Body of pancreas (tissue), 4 donors: ENCODE data around the gene NISCH. TPM values are rescaled to one million over a fixed set of nuclear protein-coding genes. Genes with fewer than 3 reads are reported as not detected.

Source experiments
- ATAC-seq: fragments of 150-250 bp; one replicate; pipeline ENCODE4 v1.9.1; 2016
- DNase-seq, 4 donors: peaks; one replicate each; pipeline ENCODE4 v3.0.0-alpha.2; 2019
- H3K27ac ChIP-seq, 4 donors: fragments of 200-600 bp; sonication (generic); 1 replicate in 3 of 4; 2 replicates in 1 of 4; pipeline versions ENCODE4 v1.5.1 to v1.6.1; 2016 to 2019; ENCODE audit warnings: mild to moderate bottlenecking in 1 of 4, mixed read lengths in 1 of 4, moderate library complexity in 1 of 4
- H3K27me3 ChIP-seq, 2 donors: fragments of 200-600 bp; sonication (generic); one replicate each; pipeline ENCODE4 v1.6.0; 2016; ENCODE audit warnings: mild to moderate bottlenecking in 1 of 2
- H3K36me3 ChIP-seq, 2 donors: fragments of 200-600 bp; sonication (generic); replicated peaks in 1 of 2; 2 replicates each; pipeline ENCODE4 v1.5.1; 2016; ENCODE audit warnings: low read depth in 2 of 2; ENCODE audit not compliant: insufficient read depth in 1 of 2
- H3K4me1 ChIP-seq: fragments of 200-600 bp; sonication (generic); one replicate; pipeline ENCODE4 v1.6.0; 2016
- H3K4me3 ChIP-seq, 2 donors: fragments of 200-600 bp; sonication (generic); 1 replicate in 1 of 2; 2 replicates in 1 of 2; pipeline ENCODE4 v1.5.1; 2016 to 2019
- H3K9me3 ChIP-seq, 3 donors: fragments of 200-600 bp; sonication (generic); 1 replicate in 2 of 3; 2 replicates in 1 of 3; pipeline ENCODE4 v1.5.1; 2016
- POLR2A ChIP-seq, 3 donors: fragments of 450-650 bp; IDR thresholded peaks; one replicate each; pipeline ENCODE4 v1.6.1; 2016; ENCODE audit warnings: antibody characterized with exemption in 3 of 3, mild to moderate bottlenecking in 2 of 3
- WGBS, 2 donors: methylation state at CpG; one replicate each; pipeline ENCODE4 v1.1.5; 2017; 5-methylcytosine and 5-hydroxymethylcytosine counted together
- intact Hi-C: fragments of 100-400 bp; cut with DNase I; formaldehyde crosslinking; loops from one replicate; pipeline ENCODE4 v1.15.1; 2023
- total RNA-seq, 2 donors: library from RNA; depleted of rRNA; stranded (reverse); fragments of >200 nt; gene quantifications; one replicate each; pipeline ENCODE4 v1.1.0, GENCODE V29; 2016
- TF ChIP-seq, protein P1 (sequence below), 7 experiments: fragments of 450-650 bp in 4 of 7; fragments of 200-600 bp in 3 of 7; sonication (generic) in 3 of 7; IDR thresholded peaks; one replicate each; pipeline ENCODE4 v1.5.1; 2016 to 2019; ENCODE audit warnings: antibody characterized with exemption in 7 of 7

Gene NISCH
- total RNA-seq, 2 donors from 2014 or later: 58.9 to 115 TPM

DNA sequence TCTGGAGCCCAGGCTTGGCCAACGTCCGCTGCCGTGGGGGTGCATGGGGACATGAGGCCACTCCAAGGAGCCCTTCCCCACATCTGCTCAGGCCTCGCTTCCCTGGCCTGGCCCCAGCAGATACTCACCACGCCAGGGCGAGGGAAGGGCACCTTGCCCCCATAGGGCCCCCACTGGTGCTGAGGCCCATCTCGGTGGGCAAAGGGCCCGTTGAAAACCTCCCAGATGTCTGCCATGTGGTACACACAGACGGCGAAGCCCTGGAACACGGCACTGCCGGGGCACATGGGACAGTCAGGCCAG, 15.2 kb upstream of the NISCH start:
- DNase-seq (no peak), ATAC-seq (no peak)
- H3K4me1 ChIP-seq: peaks cover 6% of the 10 kb centered on the region
- TF ChIP-seq, protein P1, sequence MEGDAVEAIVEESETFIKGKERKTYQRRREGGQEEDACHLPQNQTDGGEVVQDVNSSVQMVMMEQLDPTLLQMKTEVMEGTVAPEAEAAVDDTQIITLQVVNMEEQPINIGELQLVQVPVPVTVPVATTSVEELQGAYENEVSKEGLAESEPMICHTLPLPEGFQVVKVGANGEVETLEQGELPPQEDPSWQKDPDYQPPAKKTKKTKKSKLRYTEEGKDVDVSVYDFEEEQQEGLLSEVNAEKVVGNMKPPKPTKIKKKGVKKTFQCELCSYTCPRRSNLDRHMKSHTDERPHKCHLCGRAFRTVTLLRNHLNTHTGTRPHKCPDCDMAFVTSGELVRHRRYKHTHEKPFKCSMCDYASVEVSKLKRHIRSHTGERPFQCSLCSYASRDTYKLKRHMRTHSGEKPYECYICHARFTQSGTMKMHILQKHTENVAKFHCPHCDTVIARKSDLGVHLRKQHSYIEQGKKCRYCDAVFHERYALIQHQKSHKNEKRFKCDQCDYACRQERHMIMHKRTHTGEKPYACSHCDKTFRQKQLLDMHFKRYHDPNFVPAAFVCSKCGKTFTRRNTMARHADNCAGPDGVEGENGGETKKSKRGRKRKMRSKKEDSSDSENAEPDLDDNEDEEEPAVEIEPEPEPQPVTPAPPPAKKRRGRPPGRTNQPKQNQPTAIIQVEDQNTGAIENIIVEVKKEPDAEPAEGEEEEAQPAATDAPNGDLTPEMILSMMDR (IDR thresholded peaks at IDR 0.05): no peak
- no peak for TF ChIP-seq POLR2A (IDR thresholded peaks at IDR 0.05)
- intact Hi-C loops: no loop called here
- H3K9me3 ChIP-seq: no peaks in the 10 kb centered on the region
- H3K27me3 ChIP-seq: no peaks in the 10 kb centered on the region
- 87% methylated on average over 4 to 12 of the region's 12 CpGs for WGBS, 2 donors
- no peak overlapping the region for H3K27ac ChIP-seq
- no peaks in the 10 kb centered on the region for H3K36me3 ChIP-seq
- no peak overlapping the region for H3K4me3 ChIP-seq

DNA sequence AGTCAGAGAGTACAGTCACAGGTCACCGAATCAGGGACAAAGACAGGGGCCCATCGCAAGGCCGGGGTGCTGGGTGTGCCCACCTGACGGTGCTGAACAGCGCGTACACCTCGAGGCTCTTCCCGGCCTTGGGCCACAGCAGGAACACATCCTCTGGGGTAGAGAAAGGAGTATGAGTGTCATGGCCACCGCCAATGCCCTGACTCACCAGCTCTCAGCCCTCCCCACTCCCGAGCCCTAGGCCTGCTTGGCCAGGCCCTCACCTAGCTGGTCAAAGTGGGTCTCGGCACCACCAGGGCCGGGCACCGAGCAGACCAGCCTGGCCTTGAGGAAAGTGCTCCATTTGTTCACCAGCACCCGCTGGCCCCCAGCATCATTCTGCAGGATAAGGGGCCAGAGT, 14.7 kb upstream of the NISCH start:
- ATAC-seq: no peak
- WGBS, 2 donors: 84 to 89% methylated on average over 10 to 14 of the region's 14 CpGs

DNA sequence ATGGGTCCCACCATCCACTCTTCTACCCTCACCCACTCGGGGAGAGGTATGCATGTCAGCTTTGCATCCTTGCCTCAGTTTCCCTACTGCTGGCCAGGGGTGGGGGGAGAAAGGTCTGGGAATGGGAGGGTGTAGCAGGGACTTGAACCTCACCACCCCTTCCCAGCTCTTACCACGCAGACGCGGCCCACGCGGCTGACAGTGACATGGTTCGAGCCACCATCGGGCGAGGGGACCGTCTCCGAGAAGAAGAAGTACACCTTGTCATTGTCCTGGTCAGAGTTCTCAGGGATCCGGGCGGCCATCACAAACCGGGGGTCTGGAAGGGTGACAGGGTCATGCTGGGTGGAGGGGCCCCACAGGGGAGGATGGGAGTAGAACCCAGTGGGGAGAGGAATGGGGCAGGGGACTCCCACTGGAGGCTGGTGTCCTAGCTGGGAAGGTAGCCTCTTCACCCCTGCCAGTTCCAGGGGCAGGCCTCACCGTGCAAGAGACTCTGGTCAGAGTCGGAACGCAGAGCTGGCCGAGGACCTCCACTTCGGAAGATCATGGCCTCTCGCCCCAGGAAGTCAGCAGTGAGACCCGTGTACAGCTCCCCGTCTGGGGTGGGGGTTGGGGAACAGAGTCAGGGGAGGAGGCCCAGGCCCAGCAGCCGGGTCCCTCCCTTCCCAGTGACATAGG, 14.2 kb upstream of the NISCH start:
- intact Hi-C loops: no loop called here
- DNase-seq: no peak
- Histone ChIP-seq H3K27ac (no peak overlapping the region), H3K36me3 (no peaks in the 10 kb centered on the region), H3K4me3 (no peak overlapping the region), H3K9me3 (no peaks in the 10 kb centered on the region), H3K4me1 (peaks cover 9% of the 10 kb centered on the region), H3K27me3 (no peaks in the 10 kb centered on the region)
- TF ChIP-seq POLR2A (IDR thresholded peaks at IDR 0.05): no peak
- TF ChIP-seq, protein P1 (IDR thresholded peaks at IDR 0.05): no peak
- WGBS, 2 donors: 88 to 94% methylated on average over 20 to 23 of the region's 23 CpGs
- no peak for ATAC-seq

More for the DNA sequence above, 14.7 kb upstream of the NISCH start:
- Histone ChIP-seq H3K27me3 (no peaks in the 10 kb centered on the region), H3K4me1 (peaks cover 9% of the 10 kb centered on the region), H3K36me3 (no peaks in the 10 kb centered on the region), H3K9me3 (no peaks in the 10 kb centered on the region), H3K4me3 (no peak overlapping the region), H3K27ac (no peak overlapping the region)
- TF ChIP-seq, protein P1 (IDR thresholded peaks at IDR 0.05): no peak
- TF ChIP-seq POLR2A (IDR thresholded peaks at IDR 0.05): no peak
- intact Hi-C loops: no loop called here
- no peak for DNase-seq

DNA sequence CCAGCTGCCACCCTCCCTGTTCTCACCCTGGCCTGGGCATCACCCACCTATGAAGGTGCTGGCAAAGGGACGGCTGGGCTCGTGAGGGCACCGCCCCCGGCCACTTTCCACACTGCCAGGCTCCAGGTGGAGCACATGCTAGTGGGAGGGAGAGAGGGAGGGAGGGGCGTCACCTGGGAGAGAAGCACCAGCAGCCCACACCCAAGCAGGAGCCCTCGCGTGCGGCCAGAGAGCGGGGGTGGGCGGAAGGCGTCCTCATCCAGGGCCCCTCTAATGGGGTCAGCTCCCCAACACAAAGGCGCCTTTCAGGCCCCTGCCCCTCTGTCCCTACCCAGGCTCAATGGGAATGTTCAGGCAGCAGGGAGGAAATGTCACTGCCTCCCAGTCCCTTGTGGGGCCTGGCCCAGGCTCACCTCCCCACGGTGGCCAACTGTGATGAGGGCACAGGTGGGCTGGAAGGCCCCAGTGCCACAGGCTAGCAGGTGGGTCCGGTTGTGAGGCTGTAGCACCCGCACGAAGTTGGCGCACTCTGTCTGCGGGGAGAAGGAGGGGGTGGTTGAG, 13.6 kb upstream of the NISCH start:
- no peak for ATAC-seq
- no peak for DNase-seq
- Histone ChIP-seq H3K27ac (no peak overlapping the region), H3K27me3 (no peaks in the 10 kb centered on the region), H3K4me3 (no peak overlapping the region), H3K36me3 (no peaks in the 10 kb centered on the region), H3K9me3 (no peaks in the 10 kb centered on the region), H3K4me1 (peaks cover 9% of the 10 kb centered on the region)
- TF ChIP-seq, protein P1 (IDR thresholded peaks at IDR 0.05): no peak
- TF ChIP-seq POLR2A (IDR thresholded peaks at IDR 0.05): no peak
- intact Hi-C loops: no loop called here
- 78 to 83% methylated on average over 11 to 18 of the region's 18 CpGs for WGBS, 2 donors
